Measurements from ENCODE around the gene OTULIN.
A peak's percentile ranks its signal among the peaks of the same experiment; 100 is the strongest.

Gene OTULIN

GRCh38 chr5:14722923-14723322, 58.4 kb downstream of the OTULIN start:
- DNase-seq, result no peak

- no peak for DNase-seq
These were observed 59.2 kb downstream of the OTULIN start for GRCh38 chr5:14723701-14724132.

GRCh38 chr5:14724633-14725032, 60.1 kb downstream of the OTULIN start:
- DNase-seq, result no peak

- DNase-seq, result no peak
These were observed 61.7 kb downstream of the OTULIN start for GRCh38 chr5:14726066-14726838.

- peak; percentile 20 for DNase-seq
These were observed 62.9 kb downstream of the OTULIN start for GRCh38 chr5:14727428-14727865.

- DNase-seq, result no peak
These were observed 63.5 kb downstream of the OTULIN start for GRCh38 chr5:14727928-14728458.

- DNase-seq, result no peak
These were observed 64.0 kb downstream of the OTULIN start for GRCh38 chr5:14728459-14728938.

GRCh38 chr5:14729448-14730385, 65.2 kb downstream of the OTULIN start:
- DNase-seq, result no peak

GRCh38 chr5:14730466-14730865, 65.9 kb downstream of the OTULIN start:
- no peak for DNase-seq

- DNase-seq, result no peak
These were observed 66.4 kb downstream of the OTULIN start for GRCh38 chr5:14730881-14731280.

- no peak for DNase-seq
These were observed 68.5 kb downstream of the OTULIN start for GRCh38 chr5:14732991-14733390.

- no peak for DNase-seq
These were observed 69.1 kb downstream of the OTULIN start for GRCh38 chr5:14733661-14734060.

GRCh38 chr5:14734396-14734795, 69.9 kb downstream of the OTULIN start:
- no peak for DNase-seq

- DNase-seq, result no peak
These were observed 71.4 kb downstream of the OTULIN start for GRCh38 chr5:14735944-14736343.

- DNase-seq, result no peak
These were observed 72.8 kb downstream of the OTULIN start for GRCh38 chr5:14737291-14737690.

GRCh38 chr5:14738050-14738449, 73.5 kb downstream of the OTULIN start:
- DNase-seq, result no peak

GRCh38 chr5:14739538-14739937, 75.0 kb downstream of the OTULIN start:
- no peak for DNase-seq

- no peak for DNase-seq
These were observed 75.5 kb downstream of the OTULIN start for GRCh38 chr5:14739981-14740380.

GRCh38 chr5:14741131-14741530, 76.6 kb downstream of the OTULIN start:
- no peak for DNase-seq

- DNase-seq, result no peak
These were observed 77.4 kb downstream of the OTULIN start for GRCh38 chr5:14741801-14742440.

GRCh38 chr5:14742498-14742897, 78.0 kb downstream of the OTULIN start:
- DNase-seq, result no peak

- DNase-seq, result no peak
These were observed 79.2 kb downstream of the OTULIN start for GRCh38 chr5:14743601-14744295.

All from GOT3 (cell line).